Endometrial microvascular endothelial cells (primary cell): ENCODE data around the gene DLEC1. TPM values are rescaled to one million over a fixed set of nuclear protein-coding genes. Genes with fewer than 3 reads are reported as not detected.

ENCODE experiments used
- in situ Hi-C: cut with HindIII; loops from 2 replicates; pipeline ENCODE4 v1.10.0; 2017; ENCODE audit warnings: low sequenced_read_pairs, low pct_unique_long_range_greater_than_20kb; ENCODE audit errors: inconsistent ontology term
- total RNA-seq: library from RNA; depleted of rRNA; stranded (reverse); fragments of >200 nt; gene quantifications from one replicate; pipeline ENCODE4 v1.2.3, GENCODE V29; 2015; ENCODE audit errors: inconsistent ontology term

DLEC1 gene
- total RNA-seq, 1 donor from 2014 or later = not detected

DNA sequence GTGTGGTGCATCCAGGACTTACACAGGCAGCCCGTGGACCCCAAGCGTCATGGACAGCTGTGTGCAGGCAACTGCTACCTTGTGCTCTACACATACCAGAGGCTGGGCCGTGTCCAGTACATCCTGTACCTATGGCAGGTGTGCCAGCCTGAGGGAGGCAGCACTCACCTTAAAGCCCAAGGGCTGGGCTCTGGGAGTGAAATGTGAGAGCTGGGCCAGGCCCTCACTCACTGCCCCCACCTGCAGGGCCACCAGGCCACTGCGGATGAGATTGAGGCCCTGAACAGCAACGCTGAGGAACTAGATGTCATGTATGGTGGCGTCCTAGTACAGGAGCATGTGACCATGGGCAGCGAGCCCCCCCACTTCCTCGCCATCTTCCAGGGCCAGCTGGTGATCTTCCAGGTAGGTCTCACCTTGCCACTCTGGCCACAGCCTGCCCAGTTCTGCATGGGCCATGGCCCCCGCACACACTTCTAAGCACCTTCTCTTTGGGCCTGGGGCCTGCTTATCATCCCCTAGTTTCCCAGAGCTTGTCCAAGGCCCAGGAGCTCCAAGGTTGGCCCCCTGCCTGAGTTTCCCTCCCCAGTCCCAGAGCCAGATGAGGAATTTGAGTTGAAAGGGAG is 37.4 kb upstream of the DLEC1 start:
- in situ Hi-C loops = no loop called here

DNA sequence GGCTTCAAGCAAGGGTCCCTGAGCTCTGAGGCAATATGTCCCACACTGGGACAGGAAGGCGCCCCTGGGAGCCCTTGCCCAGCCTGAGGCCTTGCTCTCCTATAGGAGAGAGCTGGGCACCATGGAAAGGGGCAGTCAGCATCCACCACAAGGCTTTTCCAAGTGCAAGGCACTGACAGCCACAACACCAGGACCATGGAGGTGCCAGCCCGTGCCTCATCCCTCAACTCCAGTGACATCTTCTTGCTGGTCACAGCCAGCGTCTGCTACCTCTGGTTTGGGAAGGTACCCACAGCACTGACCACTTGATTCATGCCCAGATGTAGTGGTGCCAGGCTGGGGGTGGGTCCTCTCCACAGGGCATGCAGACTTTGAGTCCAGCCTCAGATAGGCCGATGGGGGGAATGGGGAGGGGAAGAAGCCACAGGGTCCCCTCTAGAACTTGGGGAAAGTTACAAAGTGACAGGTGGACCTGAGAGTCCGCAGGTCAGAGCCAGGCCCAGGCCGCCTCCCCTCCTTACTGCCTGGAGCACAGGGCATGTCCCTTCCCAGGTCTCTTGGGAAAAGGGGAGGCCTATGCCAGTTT is 36.6 kb upstream of the DLEC1 start:
- in situ Hi-C loops = no loop called here

DNA sequence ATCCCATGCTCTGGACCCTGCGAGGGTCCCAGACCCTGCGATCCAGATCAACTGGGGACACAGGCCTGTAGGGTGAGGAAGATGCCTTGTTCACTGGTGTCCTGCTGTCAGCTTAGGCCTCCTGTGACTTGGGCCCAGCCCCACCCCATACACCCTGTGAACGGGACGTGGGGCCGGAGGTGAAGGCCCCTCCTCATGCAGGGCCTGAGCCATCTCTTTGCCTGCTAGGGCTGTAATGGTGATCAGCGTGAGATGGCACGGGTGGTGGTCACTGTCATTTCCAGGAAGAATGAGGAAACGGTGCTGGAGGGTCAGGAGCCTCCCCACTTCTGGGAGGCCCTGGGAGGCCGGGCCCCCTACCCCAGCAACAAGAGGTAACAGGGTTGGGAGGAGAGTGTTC is 36.1 kb upstream of the DLEC1 start:
- in situ Hi-C loops = no loop called here

DNA sequence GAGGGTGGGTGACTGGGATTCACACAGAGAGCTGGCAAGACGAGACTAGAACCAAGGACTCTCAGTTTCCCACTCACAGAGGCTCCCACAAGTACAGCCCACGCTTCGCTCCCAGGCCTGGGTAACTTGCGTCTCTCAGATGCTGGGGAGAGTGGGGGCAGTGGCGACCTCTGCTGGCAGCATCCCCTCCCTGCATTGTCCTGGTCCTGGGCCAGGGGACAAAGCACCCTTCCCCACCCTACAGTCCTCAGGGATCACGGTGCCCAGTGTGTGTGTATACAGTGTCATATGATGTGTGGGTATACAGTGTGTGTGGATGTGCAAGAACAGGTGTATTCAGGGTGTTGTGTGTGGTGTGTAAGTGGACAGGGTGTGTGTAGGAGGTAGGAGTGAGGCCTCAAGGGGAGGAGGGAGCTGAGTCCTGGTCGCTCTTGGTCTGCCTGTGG is 35.6 kb upstream of the DLEC1 start:
- in situ Hi-C loops = no loop called here

- in situ Hi-C loops = no loop called here
Observed at GRCh38 chr3:38003817-38004414, 35.1 kb upstream of the DLEC1 start.

- in situ Hi-C loops = no loop called here
Observed at GRCh38 chr3:38004415-38005075, 34.5 kb upstream of the DLEC1 start.

DNA sequence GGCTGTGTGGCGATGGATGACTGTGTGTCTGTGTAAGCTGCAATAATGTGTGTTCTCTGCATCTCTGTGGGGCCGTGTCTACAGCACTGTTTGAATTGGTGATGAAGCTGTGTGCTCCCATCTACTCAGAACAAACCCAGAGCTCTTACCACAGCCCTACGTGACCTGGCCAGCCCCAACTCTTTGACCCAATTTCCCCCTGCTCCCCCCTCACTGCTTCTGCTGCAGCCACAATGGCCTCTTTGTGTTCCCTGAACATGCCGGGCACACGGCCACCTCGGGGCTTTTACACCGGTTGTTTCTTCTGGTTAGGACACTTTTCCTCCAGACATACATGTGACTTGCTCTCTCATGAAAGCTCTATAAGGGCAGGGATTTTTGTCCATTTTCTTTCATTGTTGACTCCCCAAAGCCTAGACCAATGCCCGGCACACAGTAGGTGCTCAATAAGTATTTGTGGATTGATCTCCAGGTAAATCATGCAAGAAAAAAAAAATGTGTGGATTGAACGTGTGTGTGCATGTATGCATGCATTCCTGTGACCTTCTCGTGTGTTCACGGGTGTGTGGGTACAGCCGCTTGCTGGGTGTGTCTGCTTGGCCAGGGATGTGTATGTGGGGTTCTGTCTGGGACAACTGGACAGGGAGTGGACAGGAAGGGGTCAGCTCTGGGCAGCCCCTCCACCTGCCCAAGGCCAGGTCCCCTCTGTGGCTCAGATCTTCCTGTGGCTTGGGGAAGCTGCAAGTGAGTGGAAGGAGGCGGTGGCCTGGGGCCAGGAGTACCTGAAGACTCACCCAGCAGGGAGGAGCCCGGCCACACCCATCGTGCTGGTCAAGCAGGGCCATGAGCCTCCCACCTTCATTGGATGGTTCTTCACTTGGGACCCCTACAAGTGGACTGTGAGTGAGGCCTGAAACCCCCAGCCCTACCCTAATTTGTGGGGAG is 33.7 kb upstream of the DLEC1 start:
- in situ Hi-C loops = no loop called here

DNA sequence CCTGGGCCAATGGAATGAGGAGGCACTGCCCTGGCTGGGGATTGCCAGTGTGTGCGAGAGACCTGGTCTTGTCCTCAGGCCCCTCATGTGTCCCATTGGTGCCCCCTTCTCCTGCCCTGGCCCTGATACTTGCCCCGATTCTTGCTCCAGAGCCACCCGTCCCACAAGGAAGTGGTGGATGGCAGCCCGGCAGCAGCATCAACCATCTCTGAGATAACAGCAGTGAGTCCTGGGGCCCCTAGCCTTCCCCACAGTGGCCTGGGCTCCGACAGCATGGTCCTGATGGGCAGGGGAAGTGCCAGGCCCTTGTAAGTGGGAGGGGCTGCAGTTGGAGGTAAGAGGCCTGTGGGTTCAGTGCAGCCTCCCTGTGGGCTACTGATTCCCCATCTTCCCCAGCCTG is 33.0 kb upstream of the DLEC1 start:
- in situ Hi-C loops = no loop called here

DNA sequence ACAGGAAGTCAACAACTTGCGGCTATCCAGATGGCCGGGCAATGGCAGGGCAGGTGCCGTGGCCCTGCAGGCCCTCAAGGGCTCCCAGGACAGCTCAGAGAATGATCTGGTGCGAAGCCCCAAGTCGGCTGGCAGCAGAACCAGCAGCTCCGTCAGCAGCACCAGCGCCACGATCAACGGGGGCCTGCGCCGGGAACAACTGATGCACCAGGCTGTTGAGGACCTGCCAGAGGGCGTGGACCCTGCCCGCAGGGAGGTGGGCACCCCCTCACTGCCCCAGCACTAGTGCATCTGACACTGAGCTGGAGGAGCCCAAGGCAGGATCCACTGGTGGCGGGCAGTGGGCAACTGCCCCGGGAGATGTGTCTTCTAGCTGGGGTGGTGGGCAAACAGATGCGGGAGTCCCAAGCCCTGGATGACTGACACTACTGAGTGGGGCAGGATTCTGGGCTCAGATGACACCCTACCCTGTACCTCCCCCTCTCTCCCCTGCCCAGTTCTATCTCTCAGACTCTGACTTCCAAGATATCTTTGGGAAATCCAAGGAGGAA is 32.5 kb upstream of the DLEC1 start:
- in situ Hi-C loops = no loop called here

- in situ Hi-C loops = no loop called here
Observed at GRCh38 chr3:38007754-38008090, 31.3 kb upstream of the DLEC1 start.

GRCh38 chr3:38008191-38008701 is 30.8 kb upstream of the DLEC1 start:
- in situ Hi-C loops = no loop called here

GRCh38 chr3:38008971-38009580 is 29.9 kb upstream of the DLEC1 start:
- in situ Hi-C loops = no loop called here

DNA sequence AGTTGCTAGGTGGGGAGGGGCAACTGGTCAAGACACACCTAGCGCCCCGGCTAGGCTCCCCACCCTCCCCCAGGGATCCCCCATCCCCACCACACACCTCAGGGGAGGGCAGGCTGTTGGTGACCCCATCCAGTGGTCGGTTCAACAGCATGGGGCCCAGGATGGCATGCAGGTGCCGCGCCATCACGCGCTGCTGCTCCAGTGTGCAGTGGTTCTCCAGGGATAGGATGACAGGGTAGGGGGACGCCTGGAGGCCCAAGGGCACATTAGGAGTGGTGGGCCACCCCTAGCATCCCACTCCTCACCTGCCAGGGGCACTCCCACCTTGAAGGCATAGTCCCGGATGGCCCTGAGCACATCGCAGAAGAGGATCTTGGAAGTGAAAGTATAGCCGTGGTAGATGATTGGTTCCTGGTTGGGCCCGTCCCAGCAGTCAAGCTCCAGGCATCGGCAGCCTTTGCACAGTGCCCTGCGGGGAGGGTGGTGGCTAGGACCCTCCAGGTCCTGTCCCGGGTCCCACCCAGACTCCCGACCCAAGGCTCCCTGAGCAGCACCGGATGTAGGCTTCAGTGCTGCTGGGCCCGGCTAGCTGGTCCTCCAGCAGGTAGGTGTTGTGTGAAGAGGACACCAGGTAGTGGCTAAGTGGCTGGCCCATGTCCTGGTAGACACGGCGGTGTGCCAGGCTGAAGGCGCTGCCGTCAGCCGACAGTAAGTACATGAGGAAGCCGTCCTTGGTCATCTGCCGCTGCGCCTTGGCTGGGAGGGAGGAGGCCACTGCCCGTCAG is 29.0 kb upstream of the DLEC1 start:
- in situ Hi-C loops = no loop called here

DNA sequence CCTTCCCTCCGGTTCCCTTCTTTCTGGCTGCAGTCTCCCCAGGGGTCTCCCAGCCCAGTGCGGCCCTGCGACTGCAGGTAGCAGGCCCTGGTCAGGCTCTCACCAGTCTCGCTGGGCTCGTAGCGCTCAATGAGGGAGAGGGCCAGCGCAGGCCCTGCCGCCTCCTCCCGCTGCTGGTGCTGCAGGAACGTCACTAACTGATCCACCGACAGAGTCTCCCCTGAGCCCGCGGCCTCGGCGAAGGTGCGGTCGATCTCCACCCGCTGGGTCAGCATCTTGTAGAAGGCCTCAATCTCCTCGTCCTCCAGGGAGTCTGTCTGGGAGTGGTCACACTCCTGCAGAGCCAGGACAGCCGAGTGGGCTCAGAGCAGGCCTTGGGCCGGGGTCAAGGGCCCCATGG is 27.9 kb upstream of the DLEC1 start:
- in situ Hi-C loops = no loop called here

DNA sequence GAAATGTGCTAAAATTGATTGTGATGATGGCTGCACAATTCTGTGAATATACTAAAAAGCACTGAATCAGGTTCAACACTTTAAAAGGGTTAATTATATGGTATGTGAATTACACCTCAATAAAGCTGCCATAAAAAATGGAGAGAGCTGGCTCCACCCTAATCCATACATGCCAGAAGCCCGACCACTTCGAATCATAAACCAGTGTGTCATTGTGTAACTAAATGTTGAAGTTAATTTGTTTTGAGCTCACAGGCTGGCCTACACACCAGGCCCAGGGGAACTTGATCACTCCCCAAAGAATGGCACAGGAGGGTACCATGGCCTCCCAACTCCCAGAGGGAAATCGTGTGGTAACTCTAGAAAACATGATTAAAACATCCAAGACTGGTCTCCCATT is 23.5 kb upstream of the DLEC1 start:
- in situ Hi-C loops = no loop called here

- in situ Hi-C loops = no loop called here
Observed at GRCh38 chr3:38015984-38016383, 23.0 kb upstream of the DLEC1 start.

GRCh38 chr3:38016410-38016809 is 22.6 kb upstream of the DLEC1 start:
- in situ Hi-C loops = no loop called here
